ENCODE data around the gene PRIMPOL. TPM values are rescaled to one million over a fixed set of nuclear protein-coding genes. Genes with fewer than 3 reads are reported as not detected.

Gene PRIMPOL
- total RNA-seq, 1 donor = 19.9 TPM

GRCh38 chr4:184628103-184628502, 21.4 kb upstream of the PRIMPOL start:
- TF ChIP-seq, protein P1, sequence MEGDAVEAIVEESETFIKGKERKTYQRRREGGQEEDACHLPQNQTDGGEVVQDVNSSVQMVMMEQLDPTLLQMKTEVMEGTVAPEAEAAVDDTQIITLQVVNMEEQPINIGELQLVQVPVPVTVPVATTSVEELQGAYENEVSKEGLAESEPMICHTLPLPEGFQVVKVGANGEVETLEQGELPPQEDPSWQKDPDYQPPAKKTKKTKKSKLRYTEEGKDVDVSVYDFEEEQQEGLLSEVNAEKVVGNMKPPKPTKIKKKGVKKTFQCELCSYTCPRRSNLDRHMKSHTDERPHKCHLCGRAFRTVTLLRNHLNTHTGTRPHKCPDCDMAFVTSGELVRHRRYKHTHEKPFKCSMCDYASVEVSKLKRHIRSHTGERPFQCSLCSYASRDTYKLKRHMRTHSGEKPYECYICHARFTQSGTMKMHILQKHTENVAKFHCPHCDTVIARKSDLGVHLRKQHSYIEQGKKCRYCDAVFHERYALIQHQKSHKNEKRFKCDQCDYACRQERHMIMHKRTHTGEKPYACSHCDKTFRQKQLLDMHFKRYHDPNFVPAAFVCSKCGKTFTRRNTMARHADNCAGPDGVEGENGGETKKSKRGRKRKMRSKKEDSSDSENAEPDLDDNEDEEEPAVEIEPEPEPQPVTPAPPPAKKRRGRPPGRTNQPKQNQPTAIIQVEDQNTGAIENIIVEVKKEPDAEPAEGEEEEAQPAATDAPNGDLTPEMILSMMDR (IDR thresholded peaks at IDR 0.05; ENCODE audit: insufficient read depth, low read depth, low read length) = no peak
- no peak overlapping the region for H3K4me3 ChIP-seq (ENCODE audit: low read depth, low read length)
- no peak for DNase-seq (ENCODE audit: low read depth)

- TF ChIP-seq, protein P1 (IDR thresholded peaks at IDR 0.05; ENCODE audit: insufficient read depth, low read depth, low read length) = no peak
- H3K4me3 ChIP-seq (ENCODE audit: low read depth, low read length) = no peak overlapping the region
- no peak for DNase-seq (ENCODE audit: low read depth)
Observed at GRCh38 chr4:184632842-184633241, 16.7 kb upstream of the PRIMPOL start.

- TF ChIP-seq, protein P1 (IDR thresholded peaks at IDR 0.05; ENCODE audit: insufficient read depth, low read depth, low read length) = no peak
- H3K4me3 ChIP-seq (ENCODE audit: low read depth, low read length) = no peak overlapping the region
- no peak for DNase-seq (ENCODE audit: low read depth)
Observed at GRCh38 chr4:184635381-184635780, 14.2 kb upstream of the PRIMPOL start.

- TF ChIP-seq, protein P1 (IDR thresholded peaks at IDR 0.05; ENCODE audit: insufficient read depth, low read depth, low read length) = no peak
- H3K4me3 ChIP-seq (ENCODE audit: low read depth, low read length) = no peak overlapping the region
- DNase-seq (ENCODE audit: low read depth) = no peak
Observed at GRCh38 chr4:184636144-184636543, 13.4 kb upstream of the PRIMPOL start.

DNA sequence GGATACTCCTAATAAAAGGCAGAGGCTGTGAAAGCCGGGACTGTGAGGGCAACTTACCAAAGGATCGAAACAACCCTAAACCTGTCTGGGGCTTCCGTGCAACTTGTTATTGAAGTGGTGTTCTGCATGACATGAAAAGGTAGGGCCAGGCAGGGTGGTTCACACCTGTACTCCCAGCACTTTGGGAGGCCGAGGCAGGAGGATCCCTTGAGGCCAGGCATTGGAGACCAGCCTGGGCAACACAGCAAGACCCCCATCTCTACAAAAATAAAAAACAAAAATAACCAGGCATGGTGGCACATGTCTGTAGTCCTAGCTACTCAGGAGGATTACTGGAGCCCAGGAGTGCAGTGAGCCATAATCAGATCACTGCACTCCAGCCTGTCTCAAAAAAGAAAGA, 12.6 kb upstream of the PRIMPOL start:
- H3K4me3 ChIP-seq (ENCODE audit: low read depth, low read length) = no peak overlapping the region
- TF ChIP-seq, protein P1 (IDR thresholded peaks at IDR 0.05; ENCODE audit: insufficient read depth, low read depth, low read length) = no peak
- no peak for DNase-seq (ENCODE audit: low read depth)

GRCh38 chr4:184641022-184641421, 8.5 kb upstream of the PRIMPOL start:
- H3K4me3 ChIP-seq (ENCODE audit: low read depth, low read length) = no peak overlapping the region
- TF ChIP-seq, protein P1 (IDR thresholded peaks at IDR 0.05; ENCODE audit: insufficient read depth, low read depth, low read length) = no peak
- no peak for DNase-seq (ENCODE audit: low read depth)

DNA sequence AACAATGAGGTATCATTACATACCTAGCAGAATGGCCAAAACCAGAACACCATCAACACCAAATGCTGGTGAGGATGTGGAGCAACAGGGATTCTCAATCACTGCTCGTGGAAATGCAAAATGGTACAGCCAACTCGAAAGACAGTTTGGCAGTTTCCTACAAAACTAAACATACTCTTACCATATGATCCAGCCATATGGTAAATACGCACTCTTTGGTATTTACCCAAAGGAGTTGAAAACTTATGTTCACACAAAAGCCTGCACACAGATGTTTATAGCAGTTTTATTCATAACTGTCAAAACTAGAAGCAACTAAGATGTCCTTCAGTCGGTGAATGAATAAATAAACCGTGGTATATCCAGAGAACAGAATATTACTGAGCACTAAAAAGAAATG, 8.1 kb upstream of the PRIMPOL start:
- TF ChIP-seq, protein P1 (IDR thresholded peaks at IDR 0.05; ENCODE audit: insufficient read depth, low read depth, low read length) = no peak
- no peak for DNase-seq (ENCODE audit: low read depth)
- H3K4me3 ChIP-seq (ENCODE audit: low read depth, low read length) = no peak overlapping the region

All from fibroblast of villous mesenchyme (primary cell).